Cardiac muscle cell (in vitro differentiated cells and primary cell): ENCODE data around the gene RUNDC1. TPM values are rescaled to one million over a fixed set of nuclear protein-coding genes. Genes with fewer than 3 reads are reported as not detected.
"Not testable (repeated sequence)": the region's sequence is repeated elsewhere in the genome, so short reads cannot be mapped to it uniquely, and the experiment has no call there.

Experiments
- DNase-seq, 2 donors: peaks; one replicate each; pipeline versions ENCODE4 v3.0.0 to v3.0.0-alpha.2; 2010 to 2017; ENCODE audit warnings: low read depth in 1 of 2, low spot score in 1 of 2
- H3K27ac ChIP-seq: fragments of 200-600 bp; sonication (generic); 2 replicates; pipeline ENCODE4 v1.5.1; 2016
- H3K27me3 ChIP-seq: fragments of 200-600 bp; sonication (generic); 2 replicates; pipeline ENCODE4 v1.6.0; 2016; ENCODE audit warnings: control low read depth
- H3K36me3 ChIP-seq: fragments of 200-600 bp; sonication (generic); 2 replicates; pipeline ENCODE4 v1.5.1; 2016; ENCODE audit warnings: control low read depth
- H3K4me1 ChIP-seq: fragments of 200-600 bp; sonication (generic); 2 replicates; pipeline ENCODE4 v1.8.1; 2017; ENCODE audit warnings: low read depth, mild to moderate bottlenecking, mixed run types
- H3K4me3 ChIP-seq: fragments of 200-600 bp; sonication (generic); 2 replicates; pipeline ENCODE4 v1.5.1; 2016; ENCODE audit warnings: mild to moderate bottlenecking
- H3K9me3 ChIP-seq: fragments of 200-600 bp; sonication (generic); 2 replicates; pipeline ENCODE4 v1.5.1; 2017; ENCODE audit warnings: low read depth, mild to moderate bottlenecking, control low read depth
- polyA plus RNA-seq: library from polyadenylated mRNA; unstranded; fragments of >200 nt; fragmentation: Nextera tagmentation; extraction: Ambion mirVana; gene quantifications from 2 replicates; pipeline ENCODE4 v1.2.1, GENCODE V29; 2016
- total RNA-seq: library from RNA; depleted of rRNA; stranded (reverse); fragments of >200 nt; gene quantifications from 2 replicates; pipeline ENCODE4 v1.2.3, GENCODE V29; 2016
- TF ChIP-seq, protein P1 (sequence below): IDR thresholded peaks from 2 replicates; pipeline ENCODE4 v1.5.1; 2012; ENCODE audit warnings: low read depth, mild to moderate bottlenecking, low read length

Gene RUNDC1
- total and polyA plus RNA-seq, 2 experiments from 2014 or later: 28.8 to 33.8 TPM

DNA sequence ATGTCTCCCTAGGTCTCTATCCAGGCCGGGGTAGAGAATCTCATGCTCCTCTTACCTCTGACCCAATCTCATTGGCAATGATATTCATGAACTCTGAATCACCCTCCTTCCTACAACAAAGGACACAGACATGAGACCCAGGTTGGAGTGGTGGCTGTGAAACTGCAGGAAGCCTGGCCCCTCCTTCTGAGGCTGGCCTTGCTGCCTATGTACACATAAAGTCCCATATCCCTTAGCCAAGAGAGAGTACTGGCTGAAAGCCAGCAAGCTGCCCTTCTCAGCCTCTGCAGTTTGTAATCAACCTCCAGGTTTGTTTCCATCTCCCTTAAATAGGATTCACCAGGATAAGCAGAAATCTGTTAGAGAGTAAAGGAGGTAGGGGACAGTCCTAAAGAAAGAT lies 26.7 kb upstream of the RUNDC1 start:
- TF ChIP-seq, protein P1, sequence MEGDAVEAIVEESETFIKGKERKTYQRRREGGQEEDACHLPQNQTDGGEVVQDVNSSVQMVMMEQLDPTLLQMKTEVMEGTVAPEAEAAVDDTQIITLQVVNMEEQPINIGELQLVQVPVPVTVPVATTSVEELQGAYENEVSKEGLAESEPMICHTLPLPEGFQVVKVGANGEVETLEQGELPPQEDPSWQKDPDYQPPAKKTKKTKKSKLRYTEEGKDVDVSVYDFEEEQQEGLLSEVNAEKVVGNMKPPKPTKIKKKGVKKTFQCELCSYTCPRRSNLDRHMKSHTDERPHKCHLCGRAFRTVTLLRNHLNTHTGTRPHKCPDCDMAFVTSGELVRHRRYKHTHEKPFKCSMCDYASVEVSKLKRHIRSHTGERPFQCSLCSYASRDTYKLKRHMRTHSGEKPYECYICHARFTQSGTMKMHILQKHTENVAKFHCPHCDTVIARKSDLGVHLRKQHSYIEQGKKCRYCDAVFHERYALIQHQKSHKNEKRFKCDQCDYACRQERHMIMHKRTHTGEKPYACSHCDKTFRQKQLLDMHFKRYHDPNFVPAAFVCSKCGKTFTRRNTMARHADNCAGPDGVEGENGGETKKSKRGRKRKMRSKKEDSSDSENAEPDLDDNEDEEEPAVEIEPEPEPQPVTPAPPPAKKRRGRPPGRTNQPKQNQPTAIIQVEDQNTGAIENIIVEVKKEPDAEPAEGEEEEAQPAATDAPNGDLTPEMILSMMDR: no peak
- no peaks in the 10 kb centered on the region for H3K9me3 ChIP-seq
- no peak overlapping the region for H3K4me3 ChIP-seq
- peaks cover 56% of the 10 kb centered on the region for H3K36me3 ChIP-seq
- DNase-seq: no peak
- H3K4me1 ChIP-seq: no peaks in the 10 kb centered on the region
- no peaks in the 10 kb centered on the region for H3K27me3 ChIP-seq
- no peak overlapping the region for H3K27ac ChIP-seq

DNA sequence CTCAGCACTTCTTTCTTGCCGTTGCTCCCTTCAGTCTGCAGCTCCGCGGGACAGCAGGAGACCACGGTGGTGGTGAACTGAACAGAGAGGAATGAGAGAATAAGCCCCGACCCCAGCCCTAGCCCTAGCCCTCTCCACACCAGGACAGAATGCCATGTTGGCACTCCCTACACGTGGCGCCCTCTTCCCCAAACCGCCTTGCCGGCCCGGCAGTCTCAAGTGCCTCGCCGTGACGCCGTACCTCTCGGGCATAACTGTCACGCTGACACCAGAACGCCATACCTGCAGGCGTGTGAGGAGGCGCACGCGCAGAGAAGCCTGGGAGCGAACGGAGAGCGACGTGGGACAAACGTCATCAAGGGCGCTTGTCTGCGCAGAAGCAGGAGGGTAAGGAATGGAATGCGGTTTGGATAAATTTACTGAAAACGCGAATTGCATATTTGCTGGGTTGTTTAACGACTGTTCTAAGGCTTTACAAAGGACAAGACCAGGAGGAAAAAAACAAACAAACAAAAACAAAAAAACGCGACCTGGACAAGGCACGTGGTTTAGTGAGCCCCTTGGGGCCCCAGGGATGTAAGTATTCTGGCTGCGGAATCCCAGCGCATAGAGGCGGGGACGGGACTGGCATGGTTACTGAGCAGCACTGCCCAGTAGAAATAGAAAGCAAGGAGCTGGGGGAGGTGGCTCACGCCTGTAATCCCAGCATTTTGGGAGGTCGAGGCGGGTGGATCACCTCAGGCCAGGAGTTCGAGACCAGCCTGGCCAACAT lies 16.0 kb upstream of the RUNDC1 start, which contains the start of gene AARSD1:
AARSD1 (minus strand) TSS at position 294 of the 772 bp plus-strand sequence; CDS start at position 280, 14 bp downstream.
- peak; percentile 95 for DNase-seq
- H3K27me3 ChIP-seq: no peaks in the 10 kb centered on the region
- no peaks in the 10 kb centered on the region for H3K9me3 ChIP-seq
- H3K4me3 ChIP-seq: peak within 1 kb of the TSS; percentile 47
- peaks cover 5% of the 10 kb centered on the region for H3K4me1 ChIP-seq
- H3K36me3 ChIP-seq: peaks cover 14% of the 10 kb centered on the region
- H3K27ac ChIP-seq: peak within 1 kb of the TSS; percentile 91
- TF ChIP-seq, protein P1: no peak

DNA sequence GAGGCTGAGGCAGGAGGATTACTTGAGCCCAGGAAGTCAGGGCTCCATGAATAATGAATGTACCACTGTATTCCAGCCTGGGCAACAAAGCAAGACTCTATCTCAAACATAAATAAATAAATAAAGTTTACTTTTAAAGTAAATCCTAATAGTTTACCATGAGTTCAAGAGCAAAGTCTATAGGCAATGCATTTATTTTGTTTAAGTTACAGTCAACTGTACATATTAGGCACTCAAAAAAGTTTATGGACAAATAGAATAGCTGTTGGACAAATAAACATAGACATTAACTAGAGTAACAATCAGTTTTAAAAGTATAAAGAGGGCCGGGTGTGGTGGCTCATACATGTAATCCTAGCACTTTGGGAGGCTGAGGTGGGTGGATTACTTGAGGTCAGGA lies 12.4 kb upstream of the RUNDC1 start:
- TF ChIP-seq, protein P1: no peak
- H3K36me3 ChIP-seq: peaks cover 4% of the 10 kb centered on the region
- H3K27me3 ChIP-seq: no peaks in the 10 kb centered on the region
- DNase-seq: no peak
- no peaks in the 10 kb centered on the region for H3K9me3 ChIP-seq
- peaks cover 5% of the 10 kb centered on the region for H3K4me1 ChIP-seq
- no peak overlapping the region for H3K27ac ChIP-seq
- H3K4me3 ChIP-seq: no peak overlapping the region

DNA sequence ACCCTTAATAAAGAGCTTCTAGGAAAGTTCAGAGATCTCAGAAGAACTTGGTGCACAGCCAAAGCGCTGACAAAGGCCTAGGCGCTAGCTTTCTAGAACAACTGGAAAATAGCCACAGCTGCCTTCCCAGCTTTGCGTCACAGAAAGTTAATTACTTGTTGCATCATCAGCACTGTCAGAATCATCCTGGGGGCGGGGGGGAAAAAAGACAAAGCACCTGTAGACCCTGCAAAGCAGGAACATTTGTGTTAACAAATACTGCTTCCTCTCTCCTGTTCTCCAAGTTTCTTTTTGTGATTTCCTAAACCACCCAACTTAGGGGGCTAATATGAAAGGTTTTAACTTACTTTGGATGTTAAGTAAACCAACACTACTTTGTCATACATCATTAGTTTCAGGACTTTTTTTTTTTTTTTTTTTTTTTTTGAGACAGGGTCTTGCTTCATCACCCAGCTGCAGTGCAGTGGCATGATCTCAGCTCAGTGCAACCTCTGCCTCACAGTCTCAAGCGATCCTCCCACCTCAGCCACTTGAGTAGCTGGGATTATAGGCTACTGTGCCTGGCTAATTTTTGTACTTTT lies 11.3 kb upstream of the RUNDC1 start:
- TF ChIP-seq, protein P1: no peak
- no peak overlapping the region for H3K4me3 ChIP-seq
- H3K9me3 ChIP-seq: no peaks in the 10 kb centered on the region
- H3K27me3 ChIP-seq: no peaks in the 10 kb centered on the region
- DNase-seq: peak in 1 of 2 donors; percentile 67
- peaks cover 4% of the 10 kb centered on the region for H3K36me3 ChIP-seq
- H3K27ac ChIP-seq: peak overlapping the region; percentile 34
- H3K4me1 ChIP-seq: no peaks in the 10 kb centered on the region

DNA sequence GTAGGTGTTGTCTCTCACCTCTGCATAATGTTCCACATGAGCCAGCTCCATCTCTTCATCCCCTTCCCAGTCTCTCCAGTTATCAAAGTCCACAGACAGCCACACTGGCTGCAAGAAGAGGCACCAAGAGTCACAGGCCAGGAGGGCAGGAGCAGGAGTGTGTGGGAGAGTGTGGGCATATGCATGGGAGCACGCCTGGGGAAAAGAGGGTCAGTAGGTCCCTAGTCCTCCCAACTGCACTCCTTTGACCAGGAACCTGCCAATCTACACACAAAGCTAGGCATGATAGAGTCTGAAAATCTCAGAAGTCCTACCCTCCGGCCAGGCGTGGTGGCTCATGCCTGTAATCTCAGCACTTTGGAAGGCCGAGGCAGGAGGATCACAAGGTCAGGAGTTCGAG lies 8.8 kb upstream of the RUNDC1 start:
- no peaks in the 10 kb centered on the region for H3K27me3 ChIP-seq
- no peaks in the 10 kb centered on the region for H3K4me1 ChIP-seq
- no peak overlapping the region for H3K27ac ChIP-seq
- H3K36me3 ChIP-seq: peaks cover 4% of the 10 kb centered on the region
- no peak for DNase-seq
- no peaks in the 10 kb centered on the region for H3K9me3 ChIP-seq
- TF ChIP-seq, protein P1: no peak
- no peak overlapping the region for H3K4me3 ChIP-seq

DNA sequence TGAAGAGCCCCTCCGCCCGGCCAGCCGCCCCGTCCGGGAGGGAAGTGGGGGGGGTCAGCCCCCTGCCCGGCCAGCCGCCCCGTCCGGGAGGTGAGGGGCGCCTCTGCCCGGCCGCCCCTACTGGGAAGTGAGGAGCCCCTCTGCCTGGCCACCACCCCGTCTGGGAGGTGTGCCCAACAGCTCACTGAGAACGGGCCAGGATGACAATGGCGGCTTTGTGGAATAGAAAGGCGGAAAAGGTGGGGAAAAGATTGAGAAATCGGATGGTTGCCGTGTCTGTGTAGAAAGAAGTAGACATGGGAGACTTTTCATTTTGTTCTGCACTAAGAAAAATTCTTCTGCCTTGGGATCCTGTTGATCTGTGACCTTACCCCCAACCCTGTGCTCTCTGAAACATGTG lies 7.0 kb upstream of the RUNDC1 start:
- not testable (repeated sequence) for H3K27ac ChIP-seq, H3K36me3 ChIP-seq, H3K27me3 ChIP-seq, H3K4me3 ChIP-seq, DNase-seq, H3K9me3 ChIP-seq, H3K4me1 ChIP-seq
